Mesendoderm (in vitro differentiated cells): ENCODE results near the gene C2CD5. TPM values are rescaled to one million over a fixed set of nuclear protein-coding genes. Genes with fewer than 3 reads are reported as not detected.

ENCODE experiments used
- DNase-seq: peaks from one replicate; pipeline ENCODE4 v3.0.0; 2013
- H2AK5ac ChIP-seq: 2 replicates; pipeline ENCODE4 v1.6.1; 2013; ENCODE audit warnings: low read length, inconsistent platforms
- H2BK120ac ChIP-seq: 2 replicates; pipeline ENCODE4 v1.6.1; 2013; ENCODE audit warnings: low read depth, mild to moderate bottlenecking, low read length, moderate library complexity, mixed read lengths
- H2BK15ac ChIP-seq: replicated peaks from 2 replicates; pipeline ENCODE4 v1.6.1; 2013; ENCODE audit warnings: low read depth, mild to moderate bottlenecking, moderate library complexity
- H2BK5ac ChIP-seq: 2 replicates; pipeline ENCODE4 v1.6.1; 2013; ENCODE audit warnings: low read length, inconsistent platforms
- H3K18ac ChIP-seq: 2 replicates; pipeline ENCODE4 v1.6.1; 2013; ENCODE audit warnings: mild to moderate bottlenecking, low read length, mixed read lengths
- H3K23ac ChIP-seq: one replicate; pipeline ENCODE4 v1.6.1; 2013; ENCODE audit warnings: low read length
- H3K27ac ChIP-seq: 2 replicates; pipeline ENCODE4 v1.5.1; 2013; ENCODE audit warnings: low read depth, mild to moderate bottlenecking, inconsistent platforms, low read length, moderate library complexity
- H3K27me3 ChIP-seq: 2 replicates; pipeline ENCODE4 v1.6.1; 2013; ENCODE audit warnings: low read length, control low read depth, mild to moderate bottlenecking, inconsistent platforms; ENCODE audit not compliant: insufficient read depth, poor library complexity
- H3K36me3 ChIP-seq: 2 replicates; pipeline ENCODE4 v1.6.1; 2013; ENCODE audit warnings: low read length, inconsistent platforms; ENCODE audit not compliant: control insufficient read depth, insufficient read depth
- H3K4ac ChIP-seq: one replicate; pipeline ENCODE4 v1.6.1; 2013; ENCODE audit warnings: low read depth, mild to moderate bottlenecking, low read length, moderate library complexity
- H3K4me1 ChIP-seq: 2 replicates; pipeline ENCODE4 v1.6.1; 2013; ENCODE audit warnings: low read depth, low read length, inconsistent platforms; ENCODE audit not compliant: control insufficient read depth
- H3K4me2 ChIP-seq: 2 replicates; pipeline ENCODE4 v1.6.1; 2013; ENCODE audit warnings: low read length
- H3K4me3 ChIP-seq: 2 replicates; pipeline ENCODE4 v1.5.1; 2013; ENCODE audit warnings: mild to moderate bottlenecking, low read length
- H3K56ac ChIP-seq: one replicate; pipeline ENCODE4 v1.6.1; 2013; ENCODE audit warnings: low read length
- H3K79me1 ChIP-seq: 2 replicates; pipeline ENCODE4 v1.6.1; 2013; ENCODE audit warnings: low read length, inconsistent platforms
- H3K79me2 ChIP-seq: 2 replicates; pipeline ENCODE4 v1.6.1; 2013; ENCODE audit warnings: mild to moderate bottlenecking, low read length; ENCODE audit not compliant: control insufficient read depth, insufficient read depth
- H3K9ac ChIP-seq: 2 replicates; pipeline ENCODE4 v1.6.1; 2013; ENCODE audit warnings: low read length, inconsistent platforms
- H4K5ac ChIP-seq: one replicate; pipeline ENCODE4 v1.6.1; 2013; ENCODE audit warnings: low read length
- H4K8ac ChIP-seq: one replicate; pipeline ENCODE4 v1.6.1; 2013; ENCODE audit warnings: low read depth, mild to moderate bottlenecking, control low read depth, low read length, moderate library complexity
- WGBS: extraction: QIAGEN DNeasy Blood & Tissue Kit; methylation state at CpG from one replicate; pipeline ENCODE4 v1.1.7; 2013; ENCODE audit warnings: low lambda C conversion rate, missing lambda C conversion rate; ENCODE audit not compliant: insufficient coverage; ENCODE audit errors: extremely low coverage; 5-methylcytosine and 5-hydroxymethylcytosine counted together
- polyA plus RNA-seq, 2 experiments: library from polyadenylated mRNA; stranded (reverse); fragments of 200-250 nt; gene quantifications; one replicate each; pipeline ENCODE4 v1.2.3, GENCODE V29; 2013

The C2CD5 gene
- polyA plus RNA-seq (2013, experiment 1 of 2): 25.2 TPM
- 24.9 TPM for polyA plus RNA-seq (2013, experiment 2 of 2)

DNA sequence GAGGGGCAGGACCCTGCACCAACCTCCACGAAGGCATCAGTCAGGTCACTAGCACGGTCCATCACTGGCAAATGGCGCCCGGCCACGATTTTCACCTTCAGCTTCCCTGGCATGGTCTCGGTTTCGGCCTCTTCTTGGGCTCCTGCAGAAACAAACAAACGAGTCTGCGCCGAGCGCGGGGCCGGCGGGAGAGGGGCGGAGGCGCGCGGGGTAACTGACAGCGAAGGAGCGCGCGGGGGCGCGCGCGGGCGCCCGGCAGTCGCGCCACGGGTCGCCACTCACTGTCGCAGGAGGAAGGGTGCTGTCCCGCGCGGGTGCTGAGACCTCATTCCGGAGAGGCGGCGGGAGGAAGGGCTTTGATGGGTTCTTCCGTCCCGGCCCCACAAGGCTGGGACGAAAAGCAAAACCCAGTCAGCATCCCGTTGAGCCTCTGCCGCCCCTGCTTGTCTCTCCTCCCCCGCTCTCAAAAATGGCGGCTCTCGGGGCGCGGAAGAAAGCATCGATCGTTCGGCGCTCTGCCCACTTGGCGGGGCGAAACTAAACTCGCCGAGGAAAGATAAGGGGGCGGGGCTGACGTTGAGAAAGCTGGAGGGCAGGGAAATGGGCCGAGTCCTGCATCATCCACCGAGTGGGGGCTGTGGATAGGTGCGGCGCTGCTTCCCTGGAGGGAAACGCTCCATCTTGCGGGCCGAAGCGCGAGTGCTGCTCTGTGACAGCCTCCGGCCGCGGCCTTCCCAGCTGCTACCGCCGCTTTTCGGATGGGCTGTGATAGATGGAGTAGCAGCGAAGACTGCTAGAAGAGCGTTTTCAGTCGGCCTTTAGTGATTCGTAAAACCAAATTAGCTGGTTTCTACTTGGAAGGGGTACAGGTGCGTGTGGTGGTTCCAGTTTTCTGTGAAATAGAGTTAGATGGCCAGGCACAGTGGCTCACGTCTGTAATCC lies at the start of gene C2CD5:
Gene C2CD5 (minus strand): TSS at position 505 of the 942 bp plus-strand sequence. CDS start 392 bp downstream, at position 113.
- Histone ChIP-seq H3K4me1 (peaks cover 3% of the 10 kb centered on the region), H4K8ac (no peak within 1 kb of the TSS), H3K79me2 (no peaks in the 10 kb centered on the region), H3K18ac (no peak within 1 kb of the TSS), H2BK15ac (no peak within 1 kb of the TSS), H3K4ac (peak within 1 kb of the TSS; percentile 24), H2AK5ac (no peak within 1 kb of the TSS), H3K27ac (peak within 1 kb of the TSS; percentile 84), H3K4me3 (peak within 1 kb of the TSS; percentile 96), H3K27me3 (no peaks in the 10 kb centered on the region), H2BK5ac (peak within 1 kb of the TSS; percentile 93), H3K4me2 (peak within 1 kb of the TSS; percentile 91), H3K23ac (no peak within 1 kb of the TSS), H3K79me1 (peaks cover 2% of the 10 kb centered on the region), H2BK120ac (no peak within 1 kb of the TSS), H3K36me3 (no peaks in the 10 kb centered on the region), H3K56ac (peak within 1 kb of the TSS; percentile 98), H4K5ac (no peak within 1 kb of the TSS), H3K9ac (peak within 1 kb of the TSS; percentile 95)
- WGBS: no CpG with 5 or more reads among the region's 80 CpGs
- peak; percentile 99 for DNase-seq

GRCh38 chr12:22593864-22594263 lies 49.5 kb upstream of the C2CD5 start:
- Histone ChIP-seq H2BK5ac (no peak overlapping the region), H3K36me3 (no peaks in the 10 kb centered on the region), H3K18ac (no peak overlapping the region)

GRCh38 chr12:22588817-22589216 lies 44.5 kb upstream of the C2CD5 start:
- Histone ChIP-seq H3K4me1 (no peaks in the 10 kb centered on the region), H3K18ac (no peak overlapping the region), H2BK5ac (no peak overlapping the region), H3K27me3 (no peaks in the 10 kb centered on the region), H3K4me3 (no peak overlapping the region), H3K4ac (no peak overlapping the region), H2BK120ac (no peak overlapping the region), H3K4me2 (no peak overlapping the region), H2AK5ac (no peak overlapping the region), H4K5ac (no peak overlapping the region), H3K9ac (no peak overlapping the region), H3K79me2 (no peaks in the 10 kb centered on the region), H3K56ac (no peak overlapping the region), H3K23ac (no peak overlapping the region), H3K36me3 (no peaks in the 10 kb centered on the region), H4K8ac (no peak overlapping the region), H3K79me1 (no peaks in the 10 kb centered on the region), H2BK15ac (no peak overlapping the region), H3K27ac (no peak overlapping the region)
- peak; percentile 24 for DNase-seq
- no CpG with 5 or more reads among the region's 4 CpGs for WGBS

More at GRCh38 chr12:22593864-22594263, 49.5 kb upstream of the C2CD5 start:
- no peak overlapping the region for H2AK5ac ChIP-seq
- H3K4me2 ChIP-seq: no peak overlapping the region
- H3K27ac ChIP-seq: no peak overlapping the region
- H3K79me1 ChIP-seq: no peaks in the 10 kb centered on the region
- H2BK120ac ChIP-seq: no peak overlapping the region
- H3K4me1 ChIP-seq: no peaks in the 10 kb centered on the region
- no peaks in the 10 kb centered on the region for H3K79me2 ChIP-seq
- H2BK15ac ChIP-seq: no peak overlapping the region
- H3K4me3 ChIP-seq: no peak overlapping the region
- no peak overlapping the region for H4K8ac ChIP-seq
- no peaks in the 10 kb centered on the region for H3K27me3 ChIP-seq
- H3K4ac ChIP-seq: no peak overlapping the region
- no peak overlapping the region for H3K9ac ChIP-seq
- no peak overlapping the region for H4K5ac ChIP-seq
- no peak for DNase-seq
- H3K23ac ChIP-seq: no peak overlapping the region
- no peak overlapping the region for H3K56ac ChIP-seq

DNA sequence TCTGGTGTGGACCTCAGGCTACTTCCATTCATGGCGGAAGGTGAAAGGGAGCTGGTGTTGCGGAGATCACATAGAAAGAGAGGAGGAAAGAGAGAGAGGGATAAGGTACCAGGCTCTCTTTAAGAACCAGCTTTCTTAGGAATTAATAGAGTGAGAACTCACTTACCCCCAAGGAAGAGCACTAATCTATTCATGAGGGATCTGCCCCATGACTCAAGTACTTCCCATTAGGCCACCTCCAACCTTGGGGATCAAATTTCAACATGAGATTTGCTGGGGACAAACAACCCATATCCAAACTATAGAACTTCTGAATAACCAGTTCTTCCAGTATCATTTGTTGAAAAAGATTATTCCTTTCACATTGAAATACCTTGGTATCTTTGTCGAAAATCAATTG lies 34.0 kb upstream of the C2CD5 start:
- Histone ChIP-seq H3K18ac (no peak overlapping the region), H4K5ac (no peak overlapping the region), H2BK15ac (no peak overlapping the region), H3K4ac (no peak overlapping the region), H2BK120ac (no peak overlapping the region), H3K27ac (no peak overlapping the region), H3K4me2 (no peak overlapping the region), H3K56ac (no peak overlapping the region), H4K8ac (no peak overlapping the region), H3K4me3 (no peak overlapping the region), H3K79me1 (no peaks in the 10 kb centered on the region), H2AK5ac (no peak overlapping the region), H3K23ac (no peak overlapping the region), H3K27me3 (no peaks in the 10 kb centered on the region), H3K4me1 (no peaks in the 10 kb centered on the region), H3K9ac (no peak overlapping the region), H3K79me2 (no peaks in the 10 kb centered on the region), H2BK5ac (no peak overlapping the region), H3K36me3 (no peaks in the 10 kb centered on the region)
- no CpG with 5 or more reads among the region's 3 CpGs for WGBS
- peak; percentile 39 for DNase-seq

- Histone ChIP-seq H3K4me3 (no peak overlapping the region), H3K23ac (no peak overlapping the region), H2BK5ac (no peak overlapping the region), H4K8ac (no peak overlapping the region), H3K36me3 (no peaks in the 10 kb centered on the region), H3K9ac (no peak overlapping the region), H3K4ac (no peak overlapping the region), H2AK5ac (no peak overlapping the region), H3K27ac (no peak overlapping the region), H3K18ac (no peak overlapping the region), H3K56ac (no peak overlapping the region), H3K79me2 (no peaks in the 10 kb centered on the region), H2BK15ac (no peak overlapping the region), H2BK120ac (no peak overlapping the region), H4K5ac (no peak overlapping the region), H3K4me2 (no peak overlapping the region), H3K27me3 (no peaks in the 10 kb centered on the region), H3K79me1 (no peaks in the 10 kb centered on the region), H3K4me1 (no peaks in the 10 kb centered on the region)
- no peak for DNase-seq
- WGBS: no CpG with 5 or more reads among the region's 1 CpG
Observed at GRCh38 chr12:22577667-22578066, 33.3 kb upstream of the C2CD5 start.
